Gastrocnemius medialis (tissue), 4 donors: ENCODE data around the gene MACROD2. TPM values are rescaled to one million over a fixed set of nuclear protein-coding genes. Genes with fewer than 3 reads are reported as not detected.

Experiments
- ATAC-seq, 2 donors: fragments of 150-250 bp; one replicate each; pipeline ENCODE4 v1.9.1; 2016
- DNase-seq, 2 donors: peaks; one replicate each; pipeline ENCODE4 v3.0.0-alpha.2; 2019
- H3K27ac ChIP-seq, 4 donors: fragments of 200-600 bp; sonication (generic); 1 replicate in 1 of 4; 2 replicates in 3 of 4; pipeline ENCODE4 v1.5.1; 2016 to 2018; ENCODE audit warnings: mild to moderate bottlenecking in 2 of 4, moderate library complexity in 1 of 4
- H3K27me3 ChIP-seq, 3 donors: fragments of 200-600 bp; sonication (generic) in 2 of 3; 1 replicate in 1 of 3; 2 replicates in 2 of 3; pipeline versions ENCODE4 v1.5.1 to v1.6.0; 2016 to 2019; ENCODE audit warnings: mild to moderate bottlenecking in 1 of 3, moderate library complexity in 1 of 3
- H3K36me3 ChIP-seq, 2 donors: fragments of 200-600 bp; sonication (generic) in 1 of 2; one replicate each; pipeline ENCODE4 v1.5.1; 2017 to 2018
- H3K4me1 ChIP-seq, 2 donors: fragments of 200-600 bp; sonication (generic) in 1 of 2; one replicate each; pipeline ENCODE4 v1.5.1; 2016 to 2017; ENCODE audit warnings: mild to moderate bottlenecking in 2 of 2
- H3K4me3 ChIP-seq, 4 donors: fragments of 200-600 bp; sonication (generic) in 3 of 4; 1 replicate in 1 of 4; 2 replicates in 3 of 4; pipeline ENCODE4 v1.5.1; 2016 to 2019; ENCODE audit warnings: mild to moderate bottlenecking in 2 of 4
- H3K9me3 ChIP-seq, 3 donors: fragments of 200-600 bp; sonication (generic) in 2 of 3; 1 replicate in 1 of 3; 2 replicates in 2 of 3; pipeline ENCODE4 v1.5.1; 2016 to 2019
- CTCF ChIP-seq, 5 experiments: fragments of 450-650 bp in 3 of 5; fragments of 200-600 bp in 2 of 5; sonication (generic) in 2 of 5; IDR thresholded peaks in 4 of 5; conservative IDR thresholded peaks in 1 of 5; 1 replicate in 4 of 5; 2 replicates in 1 of 5; pipeline ENCODE4 v1.5.1; 2016 to 2019; ENCODE audit warnings: antibody characterized with exemption in 5 of 5, mild to moderate bottlenecking in 3 of 5, moderate library complexity in 3 of 5
- POLR2A ChIP-seq, 2 donors: fragments of 450-650 bp; IDR thresholded peaks; one replicate each; pipeline ENCODE4 v1.6.1; 2017; ENCODE audit warnings: antibody characterized with exemption in 2 of 2, mild to moderate bottlenecking in 2 of 2, moderate library complexity in 2 of 2
- in situ Hi-C, 4 donors: fragments of 200-750 bp; cut with MboI; loops; one replicate each; pipeline versions ENCODE4 v1.15.0 to v1.8.0; 2017; ENCODE audit warnings: low sequenced_read_pairs in 4 of 4
- intact Hi-C: fragments of 100-400 bp; cut with DNase I; formaldehyde crosslinking; loops from one replicate; pipeline ENCODE4 v1.15.1; 2023; ENCODE audit warnings: low total_unique reads
- total RNA-seq, 4 donors: library from RNA; depleted of rRNA; stranded (reverse); fragments of >200 nt; gene quantifications; one replicate each; pipeline versions ENCODE4 v1.1.0 to v1.2.3, GENCODE V29; 2016

Gene MACROD2
- total RNA-seq, 4 donors from 2014 or later = 1.8 to 10.2 (median 3.6) TPM

DNA sequence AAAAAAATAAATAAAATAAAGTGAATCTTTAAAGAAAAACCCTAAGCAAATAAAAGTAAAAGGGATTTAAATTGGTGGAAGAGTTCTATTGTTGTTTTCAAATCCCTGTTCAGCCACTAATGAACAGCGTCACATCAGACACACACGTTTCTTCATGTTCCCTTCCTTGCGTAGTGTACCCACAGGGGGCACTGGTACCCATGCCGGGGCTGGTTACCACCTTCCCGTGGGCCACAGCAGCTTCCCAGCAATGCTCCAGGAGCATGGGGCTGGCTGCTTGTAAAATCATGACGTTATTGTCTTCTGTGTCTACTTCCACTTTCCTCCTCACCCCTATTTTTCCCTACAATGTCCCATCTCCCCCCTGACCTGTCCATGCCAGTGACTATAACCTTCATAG lies 1589.2 kb downstream of the MACROD2 start:
- no peak for ATAC-seq
- Histone ChIP-seq H3K4me1 (no peaks in the 10 kb centered on the region), H3K36me3 (no peaks in the 10 kb centered on the region), H3K9me3 (no peaks in the 10 kb centered on the region), H3K27me3 (no peaks in the 10 kb centered on the region), H3K27ac (no peak overlapping the region), H3K4me3 (no peak overlapping the region)
- in situ Hi-C loops (no loop called here), intact Hi-C loops (no loop called here)
- no peak for DNase-seq
- TF ChIP-seq POLR2A (IDR thresholded peaks at IDR 0.05) (no peak), CTCF (IDR thresholded peaks at IDR 0.05 in 4 of 5, conservative IDR thresholded peaks at IDR 0.05 in 1 of 5) (no peak)

DNA sequence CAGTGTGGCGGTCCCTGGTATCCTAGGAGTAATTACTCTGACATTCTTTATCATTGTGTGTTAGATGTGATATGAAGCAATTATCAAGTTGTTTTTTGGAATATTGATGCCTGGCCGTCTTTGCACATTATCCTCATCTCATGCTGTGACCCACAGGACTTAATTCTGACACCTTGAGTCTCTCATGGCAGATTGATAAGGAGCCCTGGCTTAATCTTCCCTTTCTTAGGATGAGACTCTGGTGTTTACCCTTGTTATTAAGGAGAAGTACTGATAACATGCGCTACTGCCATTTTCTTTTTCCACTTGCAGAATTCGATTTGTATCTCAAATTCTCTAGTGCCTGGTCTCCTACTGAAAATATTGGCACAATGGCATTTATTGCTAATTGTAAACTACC lies 1597.8 kb downstream of the MACROD2 start:
- ATAC-seq = no peak
- TF ChIP-seq POLR2A (IDR thresholded peaks at IDR 0.05) = no peak
- no peak for TF ChIP-seq CTCF (IDR thresholded peaks at IDR 0.05 in 4 of 5, conservative IDR thresholded peaks at IDR 0.05 in 1 of 5)
- in situ Hi-C loops = no loop called here

GRCh38 chr20:15594158-15594695 lies 1598.9 kb downstream of the MACROD2 start:
- no peaks in the 10 kb centered on the region for H3K36me3 ChIP-seq
- no peak for TF ChIP-seq POLR2A (IDR thresholded peaks at IDR 0.05)
- TF ChIP-seq CTCF (IDR thresholded peaks at IDR 0.05 in 4 of 5, conservative IDR thresholded peaks at IDR 0.05 in 1 of 5) = no peak
- H3K4me1 ChIP-seq = no peaks in the 10 kb centered on the region
- H3K27ac ChIP-seq = no peak overlapping the region
- H3K4me3 ChIP-seq = no peak overlapping the region
- ATAC-seq (no peak), DNase-seq (no peak)
- intact Hi-C loops = no loop called here
- in situ Hi-C loops = no loop called here
- no peaks in the 10 kb centered on the region for H3K9me3 ChIP-seq
- no peaks in the 10 kb centered on the region for H3K27me3 ChIP-seq

More for the DNA sequence above, 1597.8 kb downstream of the MACROD2 start:
- H3K27ac ChIP-seq = no peak overlapping the region
- intact Hi-C loops = no loop called here
- no peaks in the 10 kb centered on the region for H3K36me3 ChIP-seq
- no peak for DNase-seq
- H3K9me3 ChIP-seq = no peaks in the 10 kb centered on the region
- H3K4me1 ChIP-seq = no peaks in the 10 kb centered on the region
- H3K4me3 ChIP-seq = no peak overlapping the region
- H3K27me3 ChIP-seq = no peaks in the 10 kb centered on the region

DNA sequence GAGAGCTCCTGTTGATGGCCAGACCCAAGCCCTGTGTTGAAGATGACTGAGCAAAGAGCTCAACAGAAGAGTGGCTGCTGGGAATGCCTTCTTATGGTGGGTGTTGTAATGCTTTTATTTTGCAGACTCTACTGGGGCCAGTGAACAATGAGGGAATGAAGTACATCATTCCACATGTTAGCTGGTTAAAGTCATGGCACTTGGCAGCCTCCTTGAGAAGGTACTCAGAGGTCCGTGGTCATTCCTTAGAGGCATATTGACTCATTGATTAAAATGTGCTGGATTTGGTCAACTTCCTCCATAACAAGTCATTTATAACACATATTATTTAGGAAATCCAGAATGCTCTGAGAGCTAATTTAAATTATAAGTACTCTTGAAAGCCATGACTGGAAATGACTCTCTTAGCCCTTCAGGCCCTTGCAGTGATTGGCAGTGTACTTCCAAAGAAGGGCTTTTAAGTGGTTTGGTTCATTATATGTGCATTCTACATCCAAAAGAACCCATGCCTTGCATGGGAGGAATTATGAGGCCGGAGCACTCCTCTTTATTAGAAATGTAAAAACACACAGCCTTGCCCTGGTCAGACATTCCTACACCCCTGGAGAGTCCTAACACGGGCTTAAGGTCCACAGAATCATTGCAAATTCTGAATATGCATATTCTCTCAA lies 1601.0 kb downstream of the MACROD2 start:
- Histone ChIP-seq H3K36me3 (no peaks in the 10 kb centered on the region), H3K27ac (no peak overlapping the region), H3K4me1 (no peaks in the 10 kb centered on the region), H3K27me3 (no peaks in the 10 kb centered on the region), H3K9me3 (no peaks in the 10 kb centered on the region), H3K4me3 (no peak overlapping the region)
- intact Hi-C loops (no loop called here), in situ Hi-C loops (no loop called here)
- DNase-seq = no peak
- TF ChIP-seq CTCF (IDR thresholded peaks at IDR 0.05 in 4 of 5, conservative IDR thresholded peaks at IDR 0.05 in 1 of 5) = no peak
- TF ChIP-seq POLR2A (IDR thresholded peaks at IDR 0.05) = no peak
- no peak for ATAC-seq
